SKM-1 (cell line): ENCODE measurements around the gene C1orf122.

Experiments
- DNase-seq: peaks from one replicate; lab custom pipeline; 2025; ENCODE audit not compliant: unreplicated experiment; lab: John Stamatoyannopoulos, UW

Gene C1orf122

DNA sequence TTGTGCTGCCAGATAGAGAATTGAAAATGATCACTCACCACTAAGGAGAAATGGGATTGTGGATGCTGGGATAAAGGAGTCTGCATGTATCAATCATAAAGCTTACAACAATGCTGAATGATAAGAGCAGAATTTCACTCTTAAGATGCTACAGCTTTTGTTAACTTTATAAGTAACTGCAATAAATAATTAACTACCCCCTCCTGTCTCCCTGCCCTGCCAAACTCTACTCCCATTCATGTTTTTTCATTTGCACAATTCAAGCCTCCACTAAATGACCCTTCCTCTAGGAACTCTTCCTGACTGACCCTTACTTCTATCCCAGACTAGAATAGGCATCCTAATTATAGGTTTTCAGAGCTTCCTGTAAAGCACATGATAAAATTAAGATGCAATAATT is 36.9 kb downstream of the C1orf122 start:
- DNase-seq, result no peak

DNA sequence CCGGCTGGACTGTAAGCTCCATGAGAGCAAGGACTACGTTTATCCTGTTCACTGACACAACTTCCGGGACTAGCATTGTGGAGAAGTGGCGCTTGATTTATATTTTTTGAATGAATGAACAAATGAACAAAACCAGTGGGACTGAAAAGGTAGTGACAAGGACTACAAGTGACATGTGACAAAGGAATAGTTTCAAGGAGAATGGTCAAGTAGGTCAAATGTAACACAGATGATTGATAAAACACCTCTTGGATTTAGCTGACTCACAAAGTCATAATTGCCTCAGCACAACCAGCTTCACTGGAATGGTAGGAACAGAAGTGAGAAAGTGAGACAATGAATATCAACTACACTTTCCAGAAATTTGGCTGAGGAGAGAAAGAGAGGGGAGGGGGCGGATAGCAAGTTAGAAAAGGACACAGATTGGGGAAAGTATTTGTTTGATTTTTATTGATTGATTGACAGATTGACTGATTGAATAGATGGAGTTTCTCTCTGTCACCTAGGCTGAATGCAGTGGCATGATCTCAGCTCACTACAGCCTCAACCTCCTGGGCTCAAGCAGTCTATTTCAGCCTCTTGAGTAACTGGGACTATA is 37.6 kb downstream of the C1orf122 start:
- no peak for DNase-seq

- peak; percentile 90 for DNase-seq
Measured at GRCh38 chr1:37845786-37846185, 38.2 kb downstream of the C1orf122 start.

GRCh38 chr1:37846647-37847339 is 39.2 kb downstream of the C1orf122 start:
- DNase-seq, result no peak

GRCh38 chr1:37849480-37849879 is 41.9 kb downstream of the C1orf122 start:
- no peak for DNase-seq

- DNase-seq, result peak; percentile 63
Measured at GRCh38 chr1:37850352-37850955, 42.9 kb downstream of the C1orf122 start.

DNA sequence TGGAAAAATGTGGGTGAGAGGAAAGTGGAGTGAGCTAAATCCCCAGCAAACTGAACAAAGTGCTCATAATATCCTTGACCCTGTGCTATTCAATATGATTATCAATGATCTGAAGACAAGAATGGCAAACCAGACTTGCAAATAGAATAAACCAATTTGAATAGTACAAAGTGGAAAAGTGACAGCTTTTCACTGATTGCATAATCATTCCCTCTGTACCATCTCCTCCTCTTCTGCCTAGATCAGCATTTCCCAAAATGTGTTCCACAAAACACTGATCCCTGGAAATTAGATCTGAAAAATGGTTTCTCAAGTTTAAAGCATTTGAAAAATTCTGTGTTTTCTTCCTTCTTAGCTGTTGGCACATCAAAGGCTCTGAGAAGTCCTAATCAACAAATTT is 43.7 kb downstream of the C1orf122 start:
- DNase-seq, result no peak

- DNase-seq, result peak; percentile 79
Measured at GRCh38 chr1:37851782-37852210, 44.2 kb downstream of the C1orf122 start.

DNA sequence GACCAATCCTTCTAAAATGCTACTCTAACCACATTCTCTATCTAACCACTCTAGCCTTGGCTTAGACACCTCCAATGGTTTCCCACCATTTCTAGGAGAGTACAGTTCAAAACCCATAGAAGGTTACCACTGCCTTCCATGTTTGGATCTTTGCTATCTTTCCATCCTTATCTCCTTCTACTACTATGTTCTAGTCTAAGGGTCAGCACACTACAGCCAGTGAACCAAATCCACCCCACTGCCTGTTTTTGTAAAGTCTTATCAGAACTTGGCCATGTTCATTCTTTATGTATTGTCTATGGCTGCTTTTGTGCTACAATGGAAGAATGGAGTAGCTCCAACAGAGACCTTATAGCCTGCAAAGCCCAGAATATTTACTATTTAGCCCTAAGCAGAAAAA is 45.6 kb downstream of the C1orf122 start:
- no peak for DNase-seq

GRCh38 chr1:37854406-37854805 is 46.8 kb downstream of the C1orf122 start:
- DNase-seq, result no peak
